Glomerular visceral epithelial cell (primary cell): ENCODE data around the gene CAPN9.

Experiments
- DNase-seq: peaks from one replicate; pipeline ENCODE4 v3.0.0-alpha.2; 2016; ENCODE audit errors: extremely low spot score

Gene CAPN9

DNA sequence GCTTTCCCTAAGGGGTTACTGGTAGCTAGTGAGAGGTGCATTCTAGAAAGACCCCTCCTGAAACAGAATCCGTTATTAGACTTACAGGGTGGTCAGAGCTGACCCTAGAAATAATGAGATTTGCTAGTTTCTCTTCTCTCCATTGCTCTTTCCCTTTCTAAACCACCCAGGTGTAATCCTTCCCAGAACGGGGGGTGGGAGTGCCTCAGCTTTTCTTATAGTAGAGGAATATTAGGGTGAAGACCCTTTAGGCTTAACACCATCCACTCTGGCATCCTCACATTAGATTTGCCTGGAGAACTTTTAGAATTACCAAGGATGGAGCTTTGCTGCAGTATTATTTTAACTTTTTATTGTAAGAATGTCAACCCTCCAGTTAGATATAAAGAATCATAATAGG is 49.4 kb downstream of the CAPN9 start:
- no peak for DNase-seq

DNA sequence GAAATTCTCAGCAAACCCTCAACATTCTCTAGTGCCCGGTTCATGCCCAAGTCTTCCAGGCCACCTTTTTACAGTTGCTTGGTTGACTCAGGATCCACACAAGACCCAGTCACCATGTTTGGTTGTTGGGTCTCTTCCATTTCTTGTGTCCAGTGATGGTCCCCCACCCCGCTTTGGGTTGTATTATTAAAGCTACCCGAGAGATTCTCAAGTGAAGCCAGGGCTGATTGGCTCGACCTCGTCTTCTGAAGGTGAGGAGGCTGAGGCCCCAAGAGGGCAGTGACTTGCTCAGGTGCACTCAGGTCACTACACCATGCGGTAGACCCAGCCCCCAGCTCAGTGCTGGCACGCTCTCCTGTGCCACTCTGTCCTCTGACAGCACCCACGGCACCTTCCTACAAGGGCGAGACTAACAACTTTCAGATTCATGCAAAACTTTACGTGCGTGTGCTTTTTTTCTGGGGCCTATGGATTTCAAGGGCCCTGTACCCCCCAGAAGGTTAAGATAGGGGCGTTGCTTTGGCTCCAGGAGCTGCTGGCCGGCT is 50.3 kb downstream of the CAPN9 start:
- DNase-seq: no peak

DNA sequence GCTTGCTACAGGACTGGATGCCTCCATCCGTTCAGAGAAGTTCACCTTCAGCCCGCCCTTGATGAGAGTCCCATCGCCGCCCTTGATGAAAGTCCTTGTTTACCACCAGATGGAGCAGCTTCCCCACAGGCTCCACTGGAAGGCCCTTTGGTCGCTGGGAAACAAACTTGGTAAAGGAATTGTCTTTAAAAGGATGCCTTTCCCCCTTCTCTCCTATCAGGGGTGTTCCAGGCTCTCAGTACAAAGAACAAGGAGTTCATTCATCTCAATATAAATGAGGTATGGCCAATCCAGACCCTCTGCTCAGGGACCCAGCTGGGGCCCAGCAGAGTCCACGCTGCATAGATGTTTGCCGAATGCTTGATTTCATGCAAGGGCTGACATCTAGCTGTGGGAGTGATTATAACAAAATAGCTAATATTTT is 50.8 kb downstream of the CAPN9 start:
- DNase-seq: peak; percentile 60

DNA sequence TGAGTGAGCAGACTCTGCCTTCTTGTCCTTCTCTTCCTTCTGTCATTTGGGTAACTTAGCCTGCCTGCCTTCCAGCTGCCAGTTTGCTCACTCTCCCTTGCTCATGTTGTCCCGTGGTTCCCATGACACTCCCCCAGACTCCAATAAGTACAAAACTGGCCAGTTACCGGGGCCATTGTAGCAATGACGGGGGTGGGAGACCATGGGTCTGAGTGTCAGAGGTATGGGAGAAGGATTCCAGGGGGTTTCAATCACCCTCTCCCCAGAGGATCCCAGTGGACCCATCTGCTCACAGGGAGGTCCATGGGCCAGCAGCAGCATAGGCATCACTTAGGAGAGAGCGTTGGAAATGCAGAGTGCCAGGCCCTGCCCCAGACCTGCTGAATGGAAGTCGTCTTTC is 51.3 kb downstream of the CAPN9 start:
- no peak for DNase-seq

DNA sequence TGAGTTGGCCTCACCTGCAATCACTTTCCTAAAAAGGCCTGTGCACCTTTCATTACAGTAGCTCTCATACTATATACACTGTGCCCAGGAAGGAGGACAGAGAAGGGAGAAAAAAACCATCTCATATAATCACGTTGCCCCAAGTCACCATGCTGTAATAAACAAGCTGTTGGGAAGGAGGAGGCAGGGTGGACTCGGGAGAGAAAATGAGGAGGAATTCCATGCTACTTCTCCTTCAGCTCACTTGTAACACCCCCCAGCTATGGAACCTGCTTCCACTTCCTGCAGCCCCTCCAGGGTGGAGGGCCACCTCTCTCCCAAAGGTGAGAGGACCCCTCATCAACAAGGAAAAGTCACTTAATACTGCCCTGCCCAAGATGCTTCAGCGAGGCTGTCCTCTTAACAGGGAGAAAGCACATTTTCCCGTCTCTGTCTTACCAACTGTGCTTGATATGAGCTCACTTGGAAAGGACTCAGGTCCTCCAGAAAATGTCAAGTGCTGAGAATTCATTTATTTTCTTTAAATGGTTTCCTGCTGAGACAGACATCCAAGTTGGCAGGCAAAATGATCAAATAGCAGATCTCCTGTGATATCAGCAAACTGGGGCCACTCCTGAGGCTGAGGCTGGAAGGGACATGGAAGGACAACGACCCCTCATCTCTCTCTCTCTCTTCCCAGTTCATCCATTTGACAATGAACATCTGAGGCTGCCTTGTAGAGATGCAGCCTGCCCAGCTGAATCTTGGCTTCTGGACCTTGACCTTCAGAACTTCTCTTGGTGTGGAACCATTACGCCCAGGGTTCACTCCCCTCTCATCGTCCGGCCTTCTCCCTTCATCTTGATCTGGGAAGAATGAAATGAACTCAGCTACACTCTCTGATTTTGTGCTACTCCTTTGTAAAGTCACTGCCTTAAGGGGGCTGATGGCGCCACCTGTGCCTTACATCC is 54.0 kb downstream of the CAPN9 start:
- DNase-seq: no peak

DNA sequence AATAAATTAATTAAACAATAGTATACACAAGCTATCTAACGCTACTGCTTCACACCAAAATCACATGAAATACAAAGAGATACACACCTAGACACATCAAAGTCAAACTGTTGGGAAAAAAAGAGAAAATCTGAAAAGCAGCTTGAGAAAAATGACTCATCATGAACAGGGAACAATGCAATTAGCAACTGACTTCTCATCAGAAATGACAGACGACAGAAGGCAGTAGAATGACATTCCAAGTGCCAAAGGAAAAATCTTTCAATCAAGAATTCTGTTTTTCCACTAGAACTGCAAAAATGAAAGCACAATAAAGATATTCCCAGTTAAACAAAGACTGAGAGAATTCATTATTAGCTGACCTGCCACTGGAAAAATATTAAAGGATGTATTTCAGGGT is 57.2 kb downstream of the CAPN9 start:
- DNase-seq: no peak

DNA sequence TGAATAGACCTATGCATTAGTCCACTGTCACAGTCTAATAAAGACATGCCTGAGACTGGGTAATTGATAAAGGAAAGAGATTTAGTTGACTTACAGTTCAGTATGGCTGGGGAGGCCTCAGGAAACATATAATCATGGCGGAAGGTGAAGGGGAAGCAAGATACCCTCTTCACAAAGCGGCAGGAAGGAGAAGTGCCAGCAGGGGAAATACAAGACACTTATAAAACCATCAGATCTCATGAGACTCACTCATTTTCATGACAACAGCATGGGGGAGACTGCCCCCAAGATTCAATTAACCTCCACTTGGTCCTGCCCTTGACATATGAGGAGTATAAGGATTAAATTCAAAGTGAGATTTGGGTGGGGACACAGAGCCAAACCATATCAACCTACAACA is 59.4 kb downstream of the CAPN9 start:
- DNase-seq: no peak

DNA sequence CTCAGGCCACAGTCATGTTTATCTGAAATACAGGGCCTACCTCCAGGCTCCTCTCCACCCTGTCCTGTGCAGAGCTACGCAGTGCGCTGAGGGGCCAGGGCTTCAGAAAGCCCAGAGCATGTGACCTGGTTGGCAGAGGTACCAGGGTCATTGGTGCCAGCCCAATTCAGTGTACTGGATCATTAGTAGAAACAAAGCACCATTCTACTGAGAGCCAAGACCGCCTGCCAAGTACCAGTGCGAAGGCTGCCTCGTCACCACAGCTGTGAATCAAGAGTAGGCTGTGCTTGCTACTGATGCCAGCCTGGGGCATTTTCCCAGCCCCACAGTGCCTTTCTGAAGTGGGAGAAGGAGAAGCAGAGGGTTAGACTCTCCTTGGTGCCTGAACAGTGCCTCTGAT is 59.8 kb downstream of the CAPN9 start:
- DNase-seq: no peak

DNA sequence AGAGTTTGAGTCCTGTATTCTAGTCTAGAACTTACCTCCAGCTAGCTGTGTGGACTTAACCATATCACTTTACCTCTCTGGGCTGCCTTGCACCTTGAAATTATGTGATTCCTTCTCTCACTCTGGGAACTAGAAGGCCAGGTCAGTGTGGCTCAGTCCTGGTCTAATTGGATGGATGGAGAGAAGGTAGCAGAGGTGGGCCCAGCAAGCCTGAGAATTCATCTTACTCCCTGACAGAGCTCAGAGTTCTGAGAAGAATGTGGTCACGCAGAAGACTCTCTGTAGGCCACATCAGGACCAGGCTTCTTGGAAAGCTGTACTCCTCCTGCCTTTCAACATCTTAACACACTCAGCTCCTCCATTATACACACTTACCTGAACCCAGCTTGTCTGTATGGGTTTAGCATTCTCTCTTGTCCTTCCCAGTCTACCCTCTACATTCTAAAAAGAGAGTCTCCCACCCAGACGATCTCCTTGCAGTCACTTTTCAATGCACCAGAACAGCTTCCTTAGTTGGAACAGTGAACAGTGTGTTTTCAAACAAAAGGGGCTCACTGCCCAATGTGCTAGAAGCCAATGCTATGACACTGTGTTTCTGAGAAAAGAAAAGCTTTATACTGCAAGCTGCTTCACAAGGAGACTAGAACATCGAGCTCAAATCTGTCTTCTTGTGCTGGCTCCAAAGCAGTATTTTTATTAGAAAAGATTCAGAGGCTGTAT is 60.5 kb downstream of the CAPN9 start:
- no peak for DNase-seq

DNA sequence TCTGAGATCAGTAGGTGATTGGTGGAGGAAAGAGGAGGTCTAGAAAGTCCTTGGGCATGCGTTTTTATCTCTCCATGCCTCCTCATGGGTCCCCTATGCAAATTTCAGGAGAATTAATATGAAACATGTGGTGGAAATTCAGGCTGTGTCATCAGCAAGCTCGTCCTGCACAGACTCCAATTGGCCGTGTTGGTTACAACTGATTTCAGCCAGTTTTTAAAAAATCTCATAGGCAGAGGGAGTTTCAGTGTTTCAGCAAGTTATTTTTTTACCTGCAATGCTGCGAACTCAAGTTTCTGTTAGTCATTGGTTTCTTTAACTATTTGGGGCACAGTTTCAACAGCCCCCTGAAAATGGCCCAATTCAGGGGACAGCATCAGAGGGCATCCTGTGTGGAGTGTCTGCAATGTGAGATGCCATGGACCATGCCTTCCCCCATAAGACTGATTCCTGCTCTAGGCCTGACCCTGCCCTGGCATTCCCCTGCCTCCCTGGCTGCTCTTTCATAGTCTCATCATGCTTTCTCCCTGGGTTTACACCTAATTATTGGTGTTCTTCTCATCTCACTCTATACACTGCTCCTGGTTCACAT is 61.2 kb downstream of the CAPN9 start:
- no peak for DNase-seq

DNA sequence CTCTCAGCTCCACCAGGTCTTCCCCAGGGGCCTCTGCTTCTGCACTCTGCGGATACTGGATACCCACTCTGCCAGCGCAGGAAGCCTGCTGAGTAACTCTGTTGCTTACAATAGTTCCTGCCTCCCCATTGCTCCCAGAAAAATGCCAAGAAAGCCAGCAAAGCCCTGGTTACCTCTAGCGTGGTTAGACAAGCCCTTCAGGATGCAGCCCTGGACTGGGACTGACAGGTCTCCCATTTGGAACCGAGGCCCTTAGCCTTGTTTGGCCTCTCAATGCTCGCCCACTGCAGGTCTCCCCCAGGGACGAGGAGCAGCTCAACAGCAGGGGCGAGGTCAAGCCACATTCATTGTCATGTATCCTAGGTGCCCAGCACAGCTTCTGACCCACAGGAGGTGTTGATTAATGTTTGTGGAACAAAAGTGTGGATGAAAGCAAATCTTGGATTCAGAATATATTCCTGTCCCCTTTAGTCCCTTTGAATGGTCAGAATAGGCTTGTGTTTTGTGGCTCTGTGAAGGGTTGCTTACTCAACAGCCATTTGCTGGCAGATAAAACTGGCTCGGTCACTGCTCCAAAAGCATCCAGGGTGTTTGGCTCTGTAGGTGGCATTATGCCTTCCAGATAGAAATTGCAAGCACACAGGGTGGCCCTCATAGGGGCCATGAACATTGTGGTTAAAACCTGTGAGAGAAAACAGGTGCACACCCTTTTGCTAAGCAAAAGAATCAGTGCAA is 62.2 kb downstream of the CAPN9 start:
- DNase-seq: no peak

DNA sequence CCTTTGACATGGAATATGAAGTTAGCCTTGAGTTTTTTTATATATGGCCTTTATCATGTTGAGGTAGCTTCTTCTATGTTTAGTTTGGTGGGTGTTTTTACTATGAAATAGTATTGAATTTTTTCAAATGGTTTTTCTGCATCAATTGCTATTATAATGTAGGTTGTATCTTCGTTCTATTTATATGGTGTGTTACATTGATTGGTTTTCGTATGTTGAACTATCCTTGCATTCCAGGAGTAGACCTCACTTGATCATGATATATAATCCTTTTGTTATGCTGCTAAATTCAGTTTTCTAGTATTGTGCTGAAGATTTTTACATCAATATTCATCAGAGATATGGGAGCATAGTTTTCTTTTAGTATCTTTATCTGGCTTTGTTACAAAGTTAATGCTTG is 65.4 kb downstream of the CAPN9 start:
- DNase-seq: no peak

DNA sequence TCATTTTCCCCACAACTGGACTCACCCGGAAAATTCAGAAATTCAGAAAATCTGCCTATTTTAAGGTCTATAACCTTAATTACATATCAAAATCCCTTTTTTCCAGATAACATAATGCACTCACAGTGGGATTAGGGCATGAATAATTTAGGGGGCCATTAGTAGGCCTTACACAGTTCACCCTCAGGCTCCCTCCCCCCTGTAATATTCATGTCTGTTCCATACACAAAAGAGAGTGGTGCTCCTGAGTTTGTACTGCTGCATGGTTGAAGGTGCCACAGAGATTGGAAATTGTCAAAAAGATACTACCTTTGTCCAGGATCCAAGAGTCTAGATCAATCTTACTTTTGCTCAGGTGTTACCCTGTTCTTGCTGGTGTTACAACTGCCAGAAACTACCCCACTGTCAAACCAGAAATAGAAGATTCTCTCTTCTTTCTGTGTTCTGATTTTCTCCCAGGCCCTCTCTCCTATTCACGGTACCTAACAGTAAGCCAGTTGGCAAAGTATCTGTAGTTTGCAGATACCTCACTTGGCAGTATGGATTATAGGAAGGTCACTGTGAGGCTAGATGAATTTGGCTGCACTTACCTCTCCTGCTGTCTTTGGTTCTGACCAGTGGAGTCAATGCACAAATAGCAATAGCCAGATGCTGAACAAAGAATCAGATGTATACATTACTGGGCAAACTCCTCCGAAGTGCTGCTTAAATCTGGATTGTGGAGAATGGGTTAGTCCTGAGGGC is 67.9 kb downstream of the CAPN9 start:
- DNase-seq: no peak

DNA sequence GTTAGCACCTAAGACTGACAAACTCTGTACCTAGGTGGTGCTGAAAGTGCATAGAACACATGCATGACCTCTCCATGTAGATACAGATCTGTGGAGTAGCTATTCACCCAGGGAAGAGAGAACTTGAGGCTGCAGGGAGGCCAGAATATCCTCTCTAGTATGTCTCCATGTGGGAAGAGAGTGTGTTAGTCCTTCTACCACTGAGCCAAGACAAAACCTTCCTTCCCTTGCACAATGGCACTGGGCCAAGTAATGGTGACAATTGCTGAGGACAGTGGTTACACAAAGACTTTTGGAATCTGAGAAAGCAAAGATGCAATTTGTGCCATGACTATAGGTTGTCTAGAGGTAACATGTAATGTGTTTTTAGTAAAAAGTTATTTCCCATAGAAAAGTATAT is 68.8 kb downstream of the CAPN9 start:
- DNase-seq: no peak

DNA sequence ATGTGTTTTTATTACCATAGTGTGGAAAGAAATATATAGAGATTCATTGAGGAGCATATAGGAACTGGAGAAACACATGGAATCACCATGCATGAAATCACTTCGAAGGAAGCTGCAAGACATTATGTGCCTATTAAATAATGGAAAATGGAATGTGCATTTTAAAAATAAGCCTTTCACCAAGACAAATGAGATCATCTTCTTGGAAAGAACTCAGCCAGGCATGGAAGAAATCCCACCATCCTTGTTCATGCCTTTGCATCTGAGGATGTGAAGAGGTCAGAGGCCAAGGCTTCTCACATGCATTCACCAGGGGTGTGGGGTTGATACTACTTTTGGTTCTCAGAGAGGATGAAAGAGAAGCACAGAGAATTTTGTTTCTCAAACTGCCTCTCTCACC is 71.2 kb downstream of the CAPN9 start:
- DNase-seq: peak; percentile 33

DNA sequence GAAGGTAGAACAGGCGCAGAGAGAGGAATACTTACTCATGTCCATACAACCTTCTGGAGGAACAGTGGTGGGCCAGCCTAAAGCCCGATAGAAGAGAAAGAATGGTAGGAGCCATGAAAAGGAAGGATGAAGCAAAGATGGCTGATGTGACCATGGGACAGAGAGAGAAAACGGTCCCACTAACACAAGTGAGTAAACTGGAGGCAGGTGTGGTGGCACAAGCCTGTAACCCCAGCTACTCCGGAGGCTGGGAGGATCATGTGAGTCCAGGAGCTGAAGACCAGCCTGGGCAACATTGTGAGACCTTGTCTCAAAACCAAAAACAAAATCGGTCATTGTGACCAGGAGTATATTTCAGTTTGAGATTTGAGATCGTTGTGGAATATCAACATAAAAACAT is 71.7 kb downstream of the CAPN9 start:
- DNase-seq: no peak

DNA sequence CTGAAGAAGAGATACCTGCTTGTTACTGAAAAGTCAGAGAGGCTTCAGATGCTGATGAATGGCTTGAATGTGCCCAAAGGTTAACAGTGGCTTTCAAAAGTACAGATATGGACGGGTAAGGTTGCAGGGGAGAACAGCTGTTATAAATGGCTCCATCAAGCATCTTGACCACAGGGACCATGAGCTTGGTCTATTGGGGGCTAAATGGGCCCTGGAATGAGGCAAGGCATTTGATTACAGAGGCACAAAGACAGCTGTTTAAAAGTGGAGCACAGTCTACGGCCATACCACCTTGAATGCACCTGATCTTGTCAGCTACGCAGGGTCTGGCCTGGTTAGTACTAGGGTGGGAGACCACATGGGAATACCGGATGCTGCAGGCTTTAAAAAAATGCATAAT is 72.8 kb downstream of the CAPN9 start:
- DNase-seq: no peak

DNA sequence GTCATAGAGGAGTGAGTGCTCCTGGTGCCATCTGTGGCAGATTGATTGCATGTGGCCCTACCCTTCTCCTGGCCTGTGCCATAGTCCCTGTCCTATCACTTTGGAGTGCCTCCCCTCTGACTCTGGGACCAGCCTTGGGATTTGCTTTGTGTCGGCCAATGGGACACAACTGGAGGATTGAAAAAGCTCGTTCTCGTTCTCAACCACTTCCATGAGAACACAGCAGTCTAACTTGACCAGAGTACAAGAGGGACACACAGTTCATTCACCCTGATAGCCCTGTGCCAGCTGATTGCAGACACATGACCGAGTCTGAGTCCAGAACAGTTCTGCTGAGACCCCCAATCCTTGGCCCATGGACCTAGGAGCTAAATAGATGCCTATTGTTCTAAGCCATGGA is 73.4 kb downstream of the CAPN9 start:
- no peak for DNase-seq

DNA sequence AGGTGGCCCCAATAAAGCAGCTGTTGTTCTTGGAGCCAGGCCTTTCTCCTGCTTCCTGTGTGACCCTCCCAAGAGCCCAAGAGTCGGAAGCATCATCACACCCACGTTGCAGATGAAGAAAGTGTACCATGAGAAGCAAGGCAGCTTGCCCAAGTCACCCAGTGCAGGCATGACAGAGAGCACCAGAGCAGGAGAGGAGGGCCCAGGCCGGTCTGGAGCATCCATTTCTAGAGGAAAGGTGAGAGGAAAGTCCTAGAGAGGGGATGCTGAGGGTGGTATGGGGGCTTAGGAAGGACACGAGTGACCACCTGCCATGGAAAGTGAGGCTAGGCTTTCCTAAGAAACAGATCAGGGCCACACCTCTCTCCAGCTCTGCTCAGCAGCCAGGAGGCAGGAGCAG is 74.2 kb downstream of the CAPN9 start:
- DNase-seq: no peak

DNA sequence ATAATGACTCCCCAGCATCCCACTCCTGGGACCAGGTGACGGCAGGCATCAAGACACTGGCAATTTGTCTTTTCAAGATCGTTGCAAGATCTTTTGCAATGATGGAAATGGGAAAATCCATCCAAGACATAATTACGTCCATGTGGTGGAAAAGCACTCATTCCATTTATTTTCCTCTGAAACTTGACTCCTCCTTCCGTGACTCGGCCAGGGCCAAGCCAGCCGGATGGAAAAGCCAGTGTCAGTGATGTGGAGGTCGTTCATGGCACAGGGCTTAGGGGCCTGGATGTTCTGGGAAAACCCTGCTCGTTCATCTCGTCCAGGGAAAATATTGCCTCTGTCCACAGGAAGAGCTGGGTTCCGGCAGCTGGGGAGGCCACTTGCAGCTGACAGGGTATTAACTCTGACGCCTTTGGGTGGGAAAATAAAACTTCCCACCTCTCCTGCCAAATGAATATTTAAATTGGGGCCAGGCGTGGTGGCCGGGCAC is 74.9 kb downstream of the CAPN9 start:
- DNase-seq: no peak

DNA sequence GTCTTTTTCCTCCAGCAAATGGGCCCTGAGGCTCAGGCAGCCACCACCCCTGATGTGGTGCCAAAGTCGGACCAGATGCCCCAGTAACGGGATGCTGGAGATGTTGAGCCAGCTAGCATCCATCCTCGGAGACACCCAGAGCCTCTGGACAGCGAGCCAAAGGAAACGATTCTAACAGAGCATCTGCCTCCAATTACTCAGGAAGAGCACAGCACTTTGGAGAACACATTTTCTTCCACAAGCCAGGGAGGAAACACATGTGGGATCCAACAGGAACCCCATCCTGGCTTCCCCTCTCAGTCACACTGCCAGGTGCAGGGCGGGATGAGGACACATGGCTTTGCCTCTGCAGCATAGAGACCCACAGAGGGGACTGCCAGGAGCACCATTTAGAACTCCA is 76.2 kb downstream of the CAPN9 start:
- DNase-seq: no peak
